GM12891 (cell line): Measurements from ENCODE around the gene MZT1.

Experiments used
- PAX5 ChIP-seq: IDR thresholded peaks from 2 replicates; pipeline ENCODE4 v1.6.1; 2011; ENCODE audit warnings: low read length, moderate library complexity, mild to moderate bottlenecking; ENCODE audit not compliant: insufficient read depth, severe bottlenecking
- POLR2A ChIP-seq: IDR thresholded peaks from 2 replicates; pipeline ENCODE4 v1.6.1; 2011; ENCODE audit warnings: low read depth, low read length, control low read depth
- POLR2AphosphoS5 ChIP-seq: IDR thresholded peaks from 2 replicates; pipeline ENCODE4 v1.6.1; 2011; ENCODE audit warnings: low read depth, low read length, control low read depth
- POU2F2 ChIP-seq: IDR thresholded peaks from 2 replicates; pipeline ENCODE4 v1.6.1; 2011; ENCODE audit warnings: low read depth, mild to moderate bottlenecking, control low read depth, low read length, moderate library complexity
- SPI1 ChIP-seq: IDR thresholded peaks from 2 replicates; pipeline ENCODE4 v1.6.1; 2011; ENCODE audit warnings: low read depth, low read length, control low read depth
- TAF1 ChIP-seq: IDR thresholded peaks from 2 replicates; pipeline ENCODE4 v1.6.1; 2011; ENCODE audit warnings: low read depth, low read length, control low read depth

- TF ChIP-seq POLR2A = no peak
- no peak for TF ChIP-seq POLR2AphosphoS5
- no peak for TF ChIP-seq TAF1
- no peak for TF ChIP-seq PAX5
- no peak for TF ChIP-seq SPI1
- no peak for TF ChIP-seq POU2F2
These were observed 33.1 kb downstream of the MZT1 start for GRCh38 chr13:72694314-72694713.
